HEK293 (cell line): ENCODE results near the gene APRT.

ENCODE experiments used
- EGR2 ChIP-seq: fragments of 450-650 bp; formaldehyde crosslinking; IDR thresholded peaks from 2 replicates; pipeline ENCODE4 v1.5.1; 2016; ENCODE audit warnings: low read depth, missing biosample characterization, missing genetic modification characterization
- KLF1 ChIP-seq: fragments of 450-650 bp; formaldehyde crosslinking; IDR thresholded peaks from 2 replicates; pipeline ENCODE4 v1.5.1; 2016; ENCODE audit warnings: missing biosample characterization, missing genetic modification characterization
- KLF10 ChIP-seq: fragments of 450-650 bp; IDR thresholded peaks from 2 replicates; pipeline ENCODE4 v1.5.1; 2018; ENCODE audit warnings: missing biosample characterization, mild to moderate bottlenecking, missing genetic modification characterization
- MEIS1 ChIP-seq: sonication (generic); formaldehyde crosslinking; IDR thresholded peaks from 2 replicates; pipeline ENCODE4 v1.8.1; 2022; ENCODE audit warnings: missing genetic modification reagents, mild to moderate bottlenecking, borderline replicate concordance
- RBAK ChIP-seq: fragments of 450-650 bp; formaldehyde crosslinking; IDR thresholded peaks from 2 replicates; pipeline ENCODE4 v1.5.1; 2016; ENCODE audit warnings: missing biosample characterization, missing genetic modification characterization
- WT1 ChIP-seq: fragments of 450-650 bp; formaldehyde crosslinking; IDR thresholded peaks from 2 replicates; pipeline ENCODE4 v1.5.1; 2016; ENCODE audit warnings: missing biosample characterization, missing genetic modification characterization
- ZBTB7A ChIP-seq: fragments of 450-650 bp; formaldehyde crosslinking; IDR thresholded peaks from 2 replicates; pipeline ENCODE4 v1.5.1; 2016; ENCODE audit warnings: low read depth, missing biosample characterization, missing genetic modification characterization
- ZFP3 ChIP-seq: fragments of 450-650 bp; formaldehyde crosslinking; IDR thresholded peaks from 2 replicates; pipeline ENCODE4 v1.5.1; 2016; ENCODE audit warnings: low read depth, missing biosample characterization, missing genetic modification characterization
- ZFP37 ChIP-seq: fragments of 450-650 bp; formaldehyde crosslinking; IDR thresholded peaks from 2 replicates; pipeline ENCODE4 v1.5.1; 2016; ENCODE audit warnings: missing biosample characterization, missing genetic modification characterization
- ZIC2 ChIP-seq: fragments of 450-650 bp; formaldehyde crosslinking; IDR thresholded peaks from 2 replicates; pipeline ENCODE4 v1.5.1; 2016; ENCODE audit warnings: missing biosample characterization, missing genetic modification characterization
- ZNF140 ChIP-seq: fragments of 450-650 bp; formaldehyde crosslinking; IDR thresholded peaks from 2 replicates; pipeline ENCODE4 v1.5.1; 2016; ENCODE audit warnings: missing biosample characterization, missing genetic modification characterization
- ZNF16 ChIP-seq: fragments of 450-650 bp; formaldehyde crosslinking; IDR thresholded peaks from 2 replicates; pipeline ENCODE4 v1.5.1; 2016; ENCODE audit warnings: low read depth, missing biosample characterization, missing genetic modification characterization
- ZNF202 ChIP-seq: fragments of 450-650 bp; formaldehyde crosslinking; IDR thresholded peaks from 2 replicates; pipeline ENCODE4 v1.5.1; 2016; ENCODE audit warnings: missing biosample characterization, missing genetic modification characterization, borderline replicate concordance
- ZNF221 ChIP-seq: fragments of 450-650 bp; formaldehyde crosslinking; IDR thresholded peaks from 2 replicates; pipeline ENCODE4 v1.5.1; 2017; ENCODE audit warnings: missing biosample characterization, missing genetic modification characterization, borderline replicate concordance
- ZNF248 ChIP-seq: fragments of 450-650 bp; formaldehyde crosslinking; IDR thresholded peaks from 2 replicates; pipeline ENCODE4 v1.5.1; 2017; ENCODE audit warnings: missing biosample characterization, missing genetic modification characterization
- ZNF37A ChIP-seq: fragments of 450-650 bp; IDR thresholded peaks from 2 replicates; pipeline ENCODE4 v1.5.1; 2018; ENCODE audit warnings: missing biosample characterization, missing genetic modification characterization
- ZNF391 ChIP-seq: fragments of 450-650 bp; formaldehyde crosslinking; IDR thresholded peaks from 2 replicates; pipeline ENCODE4 v1.5.1; 2016; ENCODE audit warnings: low read depth, missing biosample characterization, missing genetic modification characterization, borderline replicate concordance
- ZNF433 ChIP-seq: fragments of 450-650 bp; formaldehyde crosslinking; IDR thresholded peaks from 2 replicates; pipeline ENCODE4 v1.5.1; 2016; ENCODE audit warnings: missing biosample characterization, missing genetic modification characterization, low read depth
- ZNF501 ChIP-seq: fragments of 450-650 bp; formaldehyde crosslinking; IDR thresholded peaks from 2 replicates; pipeline ENCODE4 v1.5.1; 2016; ENCODE audit warnings: missing biosample characterization, missing genetic modification characterization
- ZNF510 ChIP-seq: fragments of 450-650 bp; formaldehyde crosslinking; IDR thresholded peaks from 2 replicates; pipeline ENCODE4 v1.5.1; 2018; ENCODE audit warnings: mild to moderate bottlenecking, missing genetic modification characterization, missing biosample characterization; ENCODE audit not compliant: insufficient replicate concordance
- ZNF521 ChIP-seq: fragments of 450-650 bp; formaldehyde crosslinking; IDR thresholded peaks from 2 replicates; pipeline ENCODE4 v1.5.1; 2017; ENCODE audit warnings: missing biosample characterization, mild to moderate bottlenecking, missing genetic modification characterization
- ZNF548 ChIP-seq: fragments of 450-650 bp; formaldehyde crosslinking; IDR thresholded peaks from 2 replicates; pipeline ENCODE4 v1.5.1; 2016; ENCODE audit warnings: missing biosample characterization, missing genetic modification characterization
- ZNF600 ChIP-seq: fragments of 450-650 bp; formaldehyde crosslinking; IDR thresholded peaks from 2 replicates; pipeline ENCODE4 v1.5.1; 2016; ENCODE audit warnings: missing biosample characterization, missing genetic modification characterization
- ZNF707 ChIP-seq: fragments of 450-650 bp; formaldehyde crosslinking; IDR thresholded peaks from 2 replicates; pipeline ENCODE4 v1.5.1; 2016; ENCODE audit warnings: missing biosample characterization, missing genetic modification characterization
- ZNF785 ChIP-seq: fragments of 450-650 bp; formaldehyde crosslinking; IDR thresholded peaks from 2 replicates; pipeline ENCODE4 v1.5.1; 2016; ENCODE audit warnings: missing biosample characterization, missing genetic modification characterization
- ZNF792 ChIP-seq: fragments of 450-650 bp; formaldehyde crosslinking; IDR thresholded peaks from 2 replicates; pipeline ENCODE4 v1.5.1; 2016; ENCODE audit warnings: missing biosample characterization, missing genetic modification characterization
- ZNF830 ChIP-seq: fragments of 450-650 bp; IDR thresholded peaks from 2 replicates; pipeline ENCODE4 v1.5.0; 2018; ENCODE audit warnings: missing biosample characterization, missing genetic modification characterization, low read depth, mild to moderate bottlenecking, moderate library complexity
- TF ChIP-seq, protein P1 (sequence below): fragments of 450-650 bp; formaldehyde crosslinking; IDR thresholded peaks from 2 replicates; pipeline ENCODE4 v1.5.1; 2016; ENCODE audit warnings: missing biosample characterization, missing genetic modification characterization
- TF ChIP-seq, protein P2 (sequence below): fragments of 450-650 bp; formaldehyde crosslinking; IDR thresholded peaks from 2 replicates; pipeline ENCODE4 v1.5.1; 2016; ENCODE audit warnings: missing biosample characterization, missing genetic modification characterization, borderline replicate concordance
- TF ChIP-seq, protein P3 (sequence below): sonication (generic); formaldehyde crosslinking; IDR thresholded peaks from 2 replicates; pipeline ENCODE4 v1.8.1; 2022; ENCODE audit warnings: mild to moderate bottlenecking, moderate library complexity, missing genetic modification reagents
- TF ChIP-seq, protein P4 (sequence below): fragments of 450-650 bp; formaldehyde crosslinking; IDR thresholded peaks from 2 replicates; pipeline ENCODE4 v1.5.1; 2016; ENCODE audit warnings: missing biosample characterization, missing genetic modification characterization
- TF ChIP-seq, protein P5 (sequence below): fragments of 450-650 bp; formaldehyde crosslinking; IDR thresholded peaks from 2 replicates; pipeline ENCODE4 v1.5.1; 2016; ENCODE audit warnings: missing biosample characterization, missing genetic modification characterization

Gene APRT

DNA sequence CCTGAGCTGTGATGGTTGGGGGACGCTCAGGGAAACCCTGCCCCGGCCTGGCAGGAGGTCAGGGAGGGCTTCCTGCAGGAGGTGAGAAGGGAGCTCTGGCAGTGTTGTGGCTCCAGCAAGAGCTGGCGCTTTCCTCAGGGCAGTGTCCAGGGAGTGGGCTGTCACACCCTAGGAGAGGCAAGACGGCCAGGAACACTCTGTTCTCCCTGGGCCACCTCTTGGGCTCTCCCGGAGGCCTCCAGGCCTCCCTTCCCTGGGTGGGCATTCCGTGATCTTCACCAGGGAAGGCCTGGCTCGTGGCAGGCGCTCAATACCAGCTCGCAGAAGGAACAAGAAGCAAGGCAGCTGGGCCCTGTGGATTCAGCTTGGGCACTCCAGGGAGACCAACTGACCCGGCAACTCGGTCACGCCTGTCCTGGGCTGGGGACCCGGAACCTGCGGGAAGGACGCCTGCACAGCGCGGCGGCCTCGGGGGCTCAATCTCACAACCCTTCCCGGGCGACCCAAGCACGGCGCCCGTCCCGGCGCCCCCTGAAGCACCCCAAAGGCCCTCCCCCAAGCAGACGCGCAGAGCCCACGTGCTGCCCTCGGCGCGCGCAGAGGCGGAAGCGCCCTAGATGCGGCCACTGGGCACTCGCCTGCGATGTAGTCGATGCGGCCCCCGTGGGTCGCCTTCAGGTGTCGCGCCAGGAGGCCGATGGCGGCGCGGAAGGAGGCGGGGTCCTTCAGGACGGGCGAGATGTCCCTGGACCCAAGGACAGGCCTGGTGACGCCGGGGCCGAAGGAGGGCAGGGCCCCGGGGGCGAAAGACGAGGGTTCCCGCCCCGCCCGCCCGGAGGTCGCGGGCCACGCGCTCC is 588 bp downstream of the APRT start (continued):
- TF ChIP-seq ZNF391 (tag by site-specific recombination) (peak; percentile 63; the same call in 1 of the 2 replicates), KLF10 (tag by site-specific recombination) (no peak), ZNF521 (tag by site-specific recombination) (no peak), ZNF707 (tag by site-specific recombination) (no peak), MEIS1 (CRISPR knock-in tag) (no peak), ZNF785 (no peak), ZNF248 (tag by site-specific recombination) (no peak), ZNF510 (tag by site-specific recombination) (no peak), ZNF221 (no peak), ZNF501 (peak; percentile 27), WT1 (tag by site-specific recombination) (peak; percentile 25; the same call in 1 of the 2 replicates), ZNF140 (tag by site-specific recombination) (no peak), ZBTB7A (tag by site-specific recombination) (no peak), ZNF830 (tag by site-specific recombination) (no peak), ZIC2 (tag by site-specific recombination) (peak; percentile 18; the same call in 1 of the 2 replicates), ZNF792 (tag by site-specific recombination) (no peak), ZNF548 (tag by site-specific recombination) (no peak), ZNF37A (tag by site-specific recombination) (no peak), ZNF202 (no peak), ZFP3 (tag by site-specific recombination) (no peak), ZNF600 (peak; percentile 84), KLF1 (tag by site-specific recombination) (0 out of 2 replicates have a peak, but pooled peaks have one; percentile 7), EGR2 (tag by site-specific recombination) (no peak; the same call in 1 of the 2 replicates), ZFP37 (tag by site-specific recombination) (no peak), RBAK (tag by site-specific recombination) (no peak), ZNF433 (tag by site-specific recombination) (no peak), ZNF16 (tag by site-specific recombination) (no peak)
- TF ChIP-seq, protein P1, sequence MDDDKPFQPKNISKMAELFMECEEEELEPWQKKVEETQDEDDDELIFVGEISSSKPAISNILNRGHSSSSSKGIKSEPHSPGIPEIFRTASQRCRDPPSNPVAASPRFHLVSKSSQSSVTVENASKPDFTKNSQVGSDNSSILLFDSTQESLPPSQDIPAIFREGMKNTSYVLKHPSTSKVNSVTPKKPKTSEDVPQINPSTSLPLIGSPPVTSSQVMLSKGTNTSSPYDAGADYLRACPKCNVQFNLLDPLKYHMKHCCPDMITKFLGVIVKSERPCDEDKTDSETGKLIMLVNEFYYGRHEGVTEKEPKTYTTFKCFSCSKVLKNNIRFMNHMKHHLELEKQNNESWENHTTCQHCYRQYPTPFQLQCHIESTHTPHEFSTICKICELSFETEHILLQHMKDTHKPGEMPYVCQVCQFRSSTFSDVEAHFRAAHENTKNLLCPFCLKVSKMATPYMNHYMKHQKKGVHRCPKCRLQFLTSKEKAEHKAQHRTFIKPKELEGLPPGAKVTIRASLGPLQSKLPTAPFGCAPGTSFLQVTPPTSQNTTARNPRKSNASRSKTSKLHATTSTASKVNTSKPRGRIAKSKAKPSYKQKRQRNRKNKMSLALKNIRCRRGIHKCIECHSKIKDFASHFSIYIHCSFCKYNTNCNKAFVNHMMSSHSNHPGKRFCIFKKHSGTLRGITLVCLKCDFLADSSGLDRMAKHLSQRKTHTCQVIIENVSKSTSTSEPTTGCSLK (tag by site-specific recombination), result no peak
- TF ChIP-seq, protein P2, sequence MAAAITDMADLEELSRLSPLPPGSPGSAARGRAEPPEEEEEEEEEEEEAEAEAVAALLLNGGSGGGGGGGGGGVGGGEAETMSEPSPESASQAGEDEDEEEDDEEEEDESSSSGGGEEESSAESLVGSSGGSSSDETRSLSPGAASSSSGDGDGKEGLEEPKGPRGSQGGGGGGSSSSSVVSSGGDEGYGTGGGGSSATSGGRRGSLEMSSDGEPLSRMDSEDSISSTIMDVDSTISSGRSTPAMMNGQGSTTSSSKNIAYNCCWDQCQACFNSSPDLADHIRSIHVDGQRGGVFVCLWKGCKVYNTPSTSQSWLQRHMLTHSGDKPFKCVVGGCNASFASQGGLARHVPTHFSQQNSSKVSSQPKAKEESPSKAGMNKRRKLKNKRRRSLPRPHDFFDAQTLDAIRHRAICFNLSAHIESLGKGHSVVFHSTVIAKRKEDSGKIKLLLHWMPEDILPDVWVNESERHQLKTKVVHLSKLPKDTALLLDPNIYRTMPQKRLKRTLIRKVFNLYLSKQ (tag by site-specific recombination), result no peak
- TF ChIP-seq, protein P3, sequence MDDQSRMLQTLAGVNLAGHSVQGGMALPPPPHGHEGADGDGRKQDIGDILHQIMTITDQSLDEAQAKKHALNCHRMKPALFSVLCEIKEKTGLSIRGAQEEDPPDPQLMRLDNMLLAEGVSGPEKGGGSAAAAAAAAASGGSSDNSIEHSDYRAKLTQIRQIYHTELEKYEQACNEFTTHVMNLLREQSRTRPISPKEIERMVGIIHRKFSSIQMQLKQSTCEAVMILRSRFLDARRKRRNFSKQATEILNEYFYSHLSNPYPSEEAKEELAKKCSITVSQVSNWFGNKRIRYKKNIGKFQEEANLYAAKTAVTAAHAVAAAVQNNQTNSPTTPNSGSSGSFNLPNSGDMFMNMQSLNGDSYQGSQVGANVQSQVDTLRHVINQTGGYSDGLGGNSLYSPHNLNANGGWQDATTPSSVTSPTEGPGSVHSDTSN (CRISPR knock-in tag), result 0 out of 2 replicates have a peak, but pooled peaks have one; percentile 47
- TF ChIP-seq, protein P4, sequence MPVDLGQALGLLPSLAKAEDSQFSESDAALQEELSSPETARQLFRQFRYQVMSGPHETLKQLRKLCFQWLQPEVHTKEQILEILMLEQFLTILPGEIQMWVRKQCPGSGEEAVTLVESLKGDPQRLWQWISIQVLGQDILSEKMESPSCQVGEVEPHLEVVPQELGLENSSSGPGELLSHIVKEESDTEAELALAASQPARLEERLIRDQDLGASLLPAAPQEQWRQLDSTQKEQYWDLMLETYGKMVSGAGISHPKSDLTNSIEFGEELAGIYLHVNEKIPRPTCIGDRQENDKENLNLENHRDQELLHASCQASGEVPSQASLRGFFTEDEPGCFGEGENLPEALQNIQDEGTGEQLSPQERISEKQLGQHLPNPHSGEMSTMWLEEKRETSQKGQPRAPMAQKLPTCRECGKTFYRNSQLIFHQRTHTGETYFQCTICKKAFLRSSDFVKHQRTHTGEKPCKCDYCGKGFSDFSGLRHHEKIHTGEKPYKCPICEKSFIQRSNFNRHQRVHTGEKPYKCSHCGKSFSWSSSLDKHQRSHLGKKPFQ (tag by site-specific recombination), result no peak
- TF ChIP-seq, protein P5, sequence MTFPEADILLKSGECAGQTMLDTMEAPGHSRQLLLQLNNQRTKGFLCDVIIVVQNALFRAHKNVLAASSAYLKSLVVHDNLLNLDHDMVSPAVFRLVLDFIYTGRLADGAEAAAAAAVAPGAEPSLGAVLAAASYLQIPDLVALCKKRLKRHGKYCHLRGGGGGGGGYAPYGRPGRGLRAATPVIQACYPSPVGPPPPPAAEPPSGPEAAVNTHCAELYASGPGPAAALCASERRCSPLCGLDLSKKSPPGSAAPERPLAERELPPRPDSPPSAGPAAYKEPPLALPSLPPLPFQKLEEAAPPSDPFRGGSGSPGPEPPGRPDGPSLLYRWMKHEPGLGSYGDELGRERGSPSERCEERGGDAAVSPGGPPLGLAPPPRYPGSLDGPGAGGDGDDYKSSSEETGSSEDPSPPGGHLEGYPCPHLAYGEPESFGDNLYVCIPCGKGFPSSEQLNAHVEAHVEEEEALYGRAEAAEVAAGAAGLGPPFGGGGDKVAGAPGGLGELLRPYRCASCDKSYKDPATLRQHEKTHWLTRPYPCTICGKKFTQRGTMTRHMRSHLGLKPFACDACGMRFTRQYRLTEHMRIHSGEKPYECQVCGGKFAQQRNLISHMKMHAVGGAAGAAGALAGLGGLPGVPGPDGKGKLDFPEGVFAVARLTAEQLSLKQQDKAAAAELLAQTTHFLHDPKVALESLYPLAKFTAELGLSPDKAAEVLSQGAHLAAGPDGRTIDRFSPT (tag by site-specific recombination), result no peak
